Transverse colon (tissue), 4 donors: ENCODE data around the gene MESP2.

Experiments
- CTCF ChIP-seq, 5 experiments: fragments of 200-600 bp in 3 of 5; fragments of 450-650 bp in 2 of 5; sonication (generic) in 3 of 5; IDR thresholded peaks; 1 replicate in 2 of 5; 2 replicates in 3 of 5; pipeline ENCODE4 v1.5.1; 2016 to 2017; ENCODE audit warnings: antibody characterized with exemption in 5 of 5, inconsistent platforms in 3 of 5, mild to moderate bottlenecking in 2 of 5, moderate library complexity in 1 of 5
- EP300 ChIP-seq: sonication (generic); formaldehyde crosslinking; IDR thresholded peaks from one replicate; pipeline ENCODE4 v1.6.1; 2017; ENCODE audit warnings: antibody characterized with exemption, low read depth
- POLR2A ChIP-seq: fragments of 450-650 bp; IDR thresholded peaks from one replicate; pipeline ENCODE4 v1.6.1; 2016; ENCODE audit warnings: antibody characterized with exemption, mild to moderate bottlenecking, moderate library complexity
- POLR2AphosphoS5 ChIP-seq, 3 donors: sonication (generic); formaldehyde crosslinking; IDR thresholded peaks; one replicate each; pipeline ENCODE4 v1.6.1; 2016; ENCODE audit warnings: antibody characterized with exemption in 3 of 3

GRCh38 chr15:89761009-89761831, 14.9 kb upstream of the MESP2 start:
- TF ChIP-seq CTCF (IDR thresholded peaks at IDR 0.05) (peak in 2 of 5 experiments; percentile 5 to 9), EP300 (no peak), POLR2A (no peak), POLR2AphosphoS5 (IDR thresholded peaks at IDR 0.05) (no peak)
